Activated T-cell treated with anti-CD3 and anti-CD28 coated beads for 48 hours (primary cell): ENCODE results near the gene HNRNPUL1.
A peak's percentile ranks its signal among the peaks of the same experiment; 100 is the strongest.
"Not testable (repeated sequence)": the region's sequence is repeated elsewhere in the genome, so short reads cannot be mapped to it uniquely, and the experiment has no call there.

Source experiments
- DNase-seq: peaks from one replicate; pipeline ENCODE4 v3.0.0-alpha.2; 2020; ENCODE audit warnings: low read depth

HNRNPUL1 gene

DNA sequence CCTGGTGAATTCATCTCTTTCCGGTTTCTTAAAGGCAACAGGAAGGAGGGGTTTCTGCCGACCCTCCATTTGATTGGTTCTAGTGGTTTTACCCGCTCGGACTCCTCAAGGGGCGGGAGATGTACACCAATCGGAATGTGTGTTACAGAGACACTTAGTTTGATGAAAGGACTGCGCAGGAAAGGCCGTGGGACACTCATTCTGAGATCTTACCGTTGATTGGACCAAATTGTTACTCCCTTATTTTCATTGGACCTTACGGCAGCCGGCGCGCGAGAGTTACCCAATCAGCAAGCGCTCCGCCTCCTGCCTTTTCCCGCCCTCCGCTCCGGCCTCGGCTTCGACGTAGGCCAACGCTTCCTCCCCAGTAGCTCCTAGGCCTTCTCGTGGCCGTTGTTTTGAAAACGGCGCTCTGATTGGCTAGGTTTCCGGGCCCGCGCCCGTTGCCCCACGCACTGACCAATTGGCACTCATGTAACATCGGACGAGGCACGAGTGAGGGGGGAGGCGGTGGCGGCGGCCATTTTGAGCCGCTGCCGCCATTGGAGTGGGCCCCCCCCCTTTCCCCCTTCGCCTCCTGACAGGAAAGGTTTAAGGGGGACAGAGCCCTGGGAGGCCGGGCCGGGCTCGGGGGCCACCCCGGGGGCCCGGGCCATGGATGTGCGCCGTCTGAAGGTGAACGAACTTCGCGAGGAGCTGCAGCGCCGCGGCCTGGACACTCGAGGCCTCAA lies at the start of gene HNRNPUL1:
HNRNPUL1 (plus strand) TSS at position 523 of the 731 bp plus-strand sequence; CDS start at position 655, 132 bp downstream.
- peak; percentile 98 for DNase-seq

DNA sequence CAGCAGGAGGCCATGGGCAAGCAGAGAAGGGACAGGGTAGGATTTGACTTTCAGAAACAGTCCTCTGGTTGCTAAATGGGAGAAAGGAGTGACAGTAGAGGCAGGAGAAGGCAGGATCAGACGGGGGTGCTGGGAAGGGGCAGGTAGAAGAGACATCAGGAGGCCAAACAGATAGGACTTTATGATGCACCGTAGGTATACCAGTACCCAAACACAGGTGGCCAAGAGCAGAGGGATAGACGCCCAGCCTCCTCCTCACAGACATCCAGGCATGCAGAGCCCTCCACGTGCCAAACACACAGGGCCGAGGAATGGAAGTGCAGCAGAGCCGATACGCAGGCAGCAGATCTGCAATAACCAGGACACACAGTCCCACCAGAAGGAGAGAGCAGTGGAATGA lies 46.4 kb upstream of the HNRNPUL1 start:
- no peak for DNase-seq

DNA sequence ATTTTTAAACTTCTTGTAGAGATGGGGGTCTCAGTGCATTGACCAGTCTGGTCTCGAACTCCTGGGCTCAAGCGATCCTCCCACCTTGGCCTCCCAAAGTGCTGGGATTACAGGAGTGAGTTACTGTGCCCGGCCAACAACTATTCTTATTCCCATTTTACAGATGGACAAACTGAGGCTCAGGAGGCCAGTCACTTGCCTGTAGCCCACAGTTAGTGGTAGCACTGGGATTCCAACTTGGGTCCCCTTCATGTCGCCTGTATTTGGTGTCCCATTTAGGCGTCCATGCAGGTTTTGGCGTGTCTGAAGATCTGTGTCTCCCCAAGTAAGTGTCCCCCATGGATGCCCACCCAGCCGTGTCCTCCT lies 45.9 kb upstream of the HNRNPUL1 start:
- no peak for DNase-seq

DNA sequence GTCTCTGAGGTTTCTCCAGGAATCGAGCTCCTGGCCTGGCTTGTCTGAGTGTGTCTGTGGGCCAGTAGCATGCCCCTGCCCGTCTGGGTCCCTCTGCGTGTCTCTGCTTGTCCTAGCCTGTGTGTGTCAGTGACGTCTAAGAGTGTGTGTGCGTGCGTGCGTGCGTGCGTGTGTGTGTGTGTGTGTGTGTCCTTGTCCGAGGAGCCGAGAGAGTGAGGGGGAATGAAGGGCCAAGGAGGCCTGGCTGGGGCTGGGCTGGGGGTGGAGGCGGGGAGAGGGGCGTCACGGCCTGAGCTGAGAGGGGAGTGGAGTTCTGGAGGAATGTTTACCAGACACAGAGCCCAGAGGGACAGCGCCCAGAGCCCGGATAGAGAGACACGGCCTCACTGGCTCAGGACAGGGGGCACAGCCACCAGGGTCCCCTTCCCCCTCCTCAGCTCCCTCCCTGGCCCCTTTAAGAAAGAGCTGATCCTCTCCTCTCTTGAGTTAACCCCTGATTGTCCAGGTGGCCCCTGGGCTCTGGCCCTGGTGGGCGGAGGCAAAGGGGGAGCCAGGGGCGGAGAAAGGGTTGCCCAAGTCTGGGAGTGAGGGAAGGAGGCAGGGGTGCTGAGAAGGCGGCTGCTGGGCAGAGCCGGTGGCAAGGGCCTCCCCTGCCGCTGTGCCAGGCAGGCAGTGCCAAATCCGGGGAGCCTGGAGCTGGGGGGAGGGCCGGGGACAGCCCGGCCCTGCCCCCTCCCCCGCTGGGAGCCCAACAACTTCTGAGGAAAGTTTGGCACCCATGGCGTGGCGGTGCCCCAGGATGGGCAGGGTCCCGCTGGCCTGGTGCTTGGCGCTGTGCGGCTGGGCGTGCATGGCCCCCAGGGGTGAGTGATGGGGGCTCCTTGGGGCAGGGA lies 45.3 kb upstream of the HNRNPUL1 start, which contains the start of gene AXL:
AXL (plus strand) TSS at position 609 of the 893 bp plus-strand sequence; CDS start at position 779, 170 bp downstream.
- no peak for DNase-seq

DNA sequence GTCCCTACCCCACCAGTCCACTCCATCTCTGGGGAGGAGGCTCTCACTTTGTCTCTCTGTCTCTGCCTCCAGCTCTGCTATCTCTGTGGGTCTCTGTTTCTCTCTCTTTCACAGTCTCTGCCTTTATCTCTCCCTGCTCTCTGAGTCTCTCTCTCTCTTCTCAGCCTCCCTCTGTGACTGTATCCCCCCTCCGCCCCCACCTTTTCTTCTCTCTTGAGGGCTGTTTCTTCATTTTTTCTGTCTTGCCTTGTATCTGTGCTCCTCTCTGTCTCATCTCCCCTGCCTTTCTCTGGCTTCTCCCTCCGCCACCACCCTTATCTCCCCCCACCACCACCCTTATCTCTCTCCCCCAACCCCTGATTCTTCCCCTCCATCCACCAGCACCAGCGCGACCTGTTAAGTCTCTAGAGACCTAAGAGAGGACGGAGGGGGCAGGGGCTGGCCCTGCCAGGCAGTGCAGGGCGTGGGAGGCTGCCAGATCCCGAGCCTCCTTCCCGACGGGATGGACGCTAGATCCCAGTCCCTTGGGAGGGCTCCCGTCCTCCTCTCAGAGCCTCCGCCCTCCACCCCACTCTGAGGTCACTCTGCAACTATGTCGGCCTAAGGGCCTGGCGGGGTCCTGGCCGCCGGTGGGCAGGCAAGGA lies 44.1 kb upstream of the HNRNPUL1 start:
- DNase-seq, result no peak

DNA sequence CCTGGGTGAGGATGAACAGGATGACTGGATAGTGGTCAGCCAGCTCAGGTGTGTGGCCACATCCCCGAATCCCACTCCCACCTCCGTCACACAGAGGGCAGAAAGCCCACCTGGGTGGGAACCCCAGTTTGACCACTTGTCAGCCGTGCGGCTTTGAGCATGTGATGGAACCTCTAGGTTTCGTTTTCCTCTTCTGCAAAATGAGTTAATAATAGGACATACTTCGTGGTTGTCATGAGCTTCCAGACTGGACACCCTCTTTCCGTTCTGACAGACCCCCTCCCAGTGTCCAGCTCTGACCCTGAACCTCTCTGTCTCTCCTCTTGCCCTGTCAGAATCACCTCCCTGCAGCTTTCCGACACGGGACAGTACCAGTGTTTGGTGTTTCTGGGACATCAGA lies 43.4 kb upstream of the HNRNPUL1 start:
- DNase-seq, result no peak

DNA sequence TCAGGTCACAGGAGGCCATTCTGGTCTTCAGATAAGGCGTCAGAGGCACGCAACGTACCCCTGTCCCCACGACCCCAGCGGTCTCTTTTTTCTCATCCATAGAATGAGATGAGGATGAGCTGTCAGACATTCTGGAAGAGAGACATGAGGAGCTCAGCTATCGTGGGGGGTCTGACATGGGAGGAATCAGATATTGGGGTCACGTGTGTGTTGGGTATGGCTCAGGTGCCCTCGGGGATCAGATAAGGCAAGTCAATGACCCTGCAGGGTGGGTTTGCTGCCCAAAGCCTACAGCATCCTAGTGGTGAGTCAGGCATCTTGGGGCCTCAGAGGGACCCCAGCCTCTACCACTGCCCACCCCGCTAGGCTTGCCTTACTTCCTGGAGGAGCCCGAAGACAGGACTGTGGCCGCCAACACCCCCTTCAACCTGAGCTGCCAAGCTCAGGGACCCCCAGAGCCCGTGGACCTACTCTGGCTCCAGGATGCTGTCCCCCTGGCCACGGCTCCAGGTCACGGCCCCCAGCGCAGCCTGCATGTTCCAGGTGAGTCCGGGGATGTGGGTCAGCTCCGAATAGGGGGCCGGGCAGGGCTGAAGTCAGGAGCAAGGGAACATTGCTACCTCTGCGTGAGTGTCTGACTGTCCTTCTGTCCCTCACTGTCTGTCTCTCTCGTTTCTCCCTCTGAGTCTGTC lies 42.5 kb upstream of the HNRNPUL1 start:
- DNase-seq, result no peak

DNA sequence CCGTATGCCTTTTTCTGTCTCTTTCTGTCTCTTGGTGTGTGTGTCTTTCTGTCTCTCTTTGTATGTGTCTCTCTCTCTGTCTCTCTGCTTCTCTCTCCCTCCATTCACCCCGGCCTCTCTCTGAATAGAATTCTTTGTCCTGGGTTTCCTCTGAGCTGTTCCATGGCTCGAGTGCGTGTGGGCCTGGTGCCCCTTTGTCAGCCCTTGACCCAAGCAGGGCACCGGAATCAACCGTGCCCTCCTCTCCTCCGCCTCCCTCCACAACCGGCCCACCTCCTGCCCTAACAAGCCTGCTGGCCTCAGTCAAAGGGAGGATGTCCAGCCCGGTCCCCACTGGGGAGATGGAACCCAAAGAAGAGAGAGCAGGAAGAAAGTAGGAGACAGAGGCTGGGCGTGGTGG lies 41.9 kb upstream of the HNRNPUL1 start:
- no peak for DNase-seq

DNA sequence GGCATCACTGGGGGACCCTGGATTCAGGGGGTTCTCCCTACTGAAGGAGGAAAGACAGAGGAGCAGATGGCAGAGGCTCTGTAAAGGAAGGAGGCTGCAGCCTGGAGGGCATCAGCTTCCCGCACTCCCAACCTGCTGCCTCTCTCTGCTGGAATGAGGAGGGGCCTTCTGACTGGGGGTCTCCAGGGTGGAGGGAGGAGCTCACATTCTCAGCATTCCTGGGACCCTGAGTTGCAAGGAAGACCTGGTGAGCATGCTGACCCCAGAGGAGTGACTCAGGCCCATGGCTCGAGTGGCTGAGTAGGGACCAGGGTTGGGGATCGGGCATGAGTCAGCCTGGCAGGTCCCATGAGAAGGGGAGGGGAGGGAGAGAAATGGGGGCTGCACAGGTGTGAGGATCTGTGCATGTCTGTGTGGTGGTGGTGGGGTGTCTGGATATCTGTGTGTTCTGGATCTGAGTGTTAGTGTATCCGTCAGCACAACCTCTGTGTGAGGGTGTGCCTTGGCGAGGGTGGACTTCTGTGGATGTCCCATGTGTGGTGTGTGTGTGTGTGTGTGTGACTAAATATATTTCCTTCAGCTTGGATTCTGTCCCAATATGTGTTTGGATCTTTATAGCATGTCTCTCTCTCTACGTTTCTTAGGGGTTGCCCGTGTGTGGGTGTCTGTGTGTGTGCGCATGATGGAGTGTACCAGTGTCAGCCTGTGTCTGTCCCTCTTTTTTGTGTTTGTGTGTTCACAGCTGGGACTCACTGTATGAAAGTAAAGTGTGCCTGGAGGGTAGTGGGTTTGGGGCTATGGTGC lies 40.5 kb upstream of the HNRNPUL1 start:
- DNase-seq, result no peak

DNA sequence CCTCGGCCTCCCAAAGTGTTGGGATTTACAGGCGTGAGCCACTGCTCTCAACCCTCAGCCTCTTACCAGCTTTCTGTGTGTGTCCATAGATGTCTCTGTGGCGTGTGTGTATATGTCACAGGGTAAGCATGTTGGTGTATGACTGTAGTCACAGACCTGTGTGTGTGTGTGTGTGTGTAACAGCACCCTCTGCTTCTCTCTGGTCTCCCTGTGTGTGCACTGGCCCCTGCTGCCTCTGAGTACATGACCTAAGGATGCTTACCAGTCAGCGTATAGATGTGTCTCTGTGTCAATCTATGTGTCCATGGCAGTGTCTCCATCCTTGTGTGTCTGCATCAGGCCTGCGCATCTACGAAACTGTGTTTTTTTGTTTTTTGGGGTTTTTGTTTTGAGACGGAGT lies 39.5 kb upstream of the HNRNPUL1 start:
- no peak for DNase-seq

DNA sequence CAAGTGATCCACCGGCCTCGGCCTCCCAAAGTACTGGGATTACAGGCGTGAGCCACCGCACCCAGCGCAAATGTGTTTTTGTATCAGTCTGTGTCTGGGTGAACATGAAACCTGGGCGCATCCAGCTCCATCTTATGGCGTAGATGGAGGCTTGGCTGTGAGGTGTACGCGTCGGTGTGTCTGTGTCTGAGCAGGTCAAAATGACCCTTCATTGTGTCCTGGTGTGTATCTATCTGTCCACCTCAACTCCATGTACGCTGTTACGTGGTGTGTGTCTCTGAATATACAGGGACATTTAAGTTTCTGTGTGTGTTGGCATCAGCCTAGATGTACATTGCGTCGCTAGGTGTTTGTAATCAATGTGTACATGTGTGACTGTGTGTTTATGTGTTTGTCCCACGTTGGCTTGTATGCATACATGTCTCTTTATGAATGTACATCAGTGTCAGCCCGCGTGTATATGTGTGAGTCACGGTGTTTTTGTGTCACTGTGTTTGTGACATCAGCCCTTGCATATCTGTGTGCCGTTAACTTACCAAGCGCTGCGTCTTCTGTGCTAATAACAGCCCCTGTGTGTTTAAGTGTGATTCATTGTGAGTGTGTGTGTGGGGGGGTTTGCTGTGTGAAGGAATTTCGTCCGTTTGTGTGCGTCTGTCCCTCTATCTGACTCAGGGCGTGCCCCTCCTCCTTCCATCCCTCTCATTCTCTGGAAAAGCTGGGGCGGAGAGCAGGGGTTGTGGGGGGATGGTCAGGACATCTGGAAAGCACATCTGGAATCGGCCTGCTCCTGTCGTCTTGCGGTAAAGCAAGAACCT lies 38.7 kb upstream of the HNRNPUL1 start:
- DNase-seq, result no peak

DNA sequence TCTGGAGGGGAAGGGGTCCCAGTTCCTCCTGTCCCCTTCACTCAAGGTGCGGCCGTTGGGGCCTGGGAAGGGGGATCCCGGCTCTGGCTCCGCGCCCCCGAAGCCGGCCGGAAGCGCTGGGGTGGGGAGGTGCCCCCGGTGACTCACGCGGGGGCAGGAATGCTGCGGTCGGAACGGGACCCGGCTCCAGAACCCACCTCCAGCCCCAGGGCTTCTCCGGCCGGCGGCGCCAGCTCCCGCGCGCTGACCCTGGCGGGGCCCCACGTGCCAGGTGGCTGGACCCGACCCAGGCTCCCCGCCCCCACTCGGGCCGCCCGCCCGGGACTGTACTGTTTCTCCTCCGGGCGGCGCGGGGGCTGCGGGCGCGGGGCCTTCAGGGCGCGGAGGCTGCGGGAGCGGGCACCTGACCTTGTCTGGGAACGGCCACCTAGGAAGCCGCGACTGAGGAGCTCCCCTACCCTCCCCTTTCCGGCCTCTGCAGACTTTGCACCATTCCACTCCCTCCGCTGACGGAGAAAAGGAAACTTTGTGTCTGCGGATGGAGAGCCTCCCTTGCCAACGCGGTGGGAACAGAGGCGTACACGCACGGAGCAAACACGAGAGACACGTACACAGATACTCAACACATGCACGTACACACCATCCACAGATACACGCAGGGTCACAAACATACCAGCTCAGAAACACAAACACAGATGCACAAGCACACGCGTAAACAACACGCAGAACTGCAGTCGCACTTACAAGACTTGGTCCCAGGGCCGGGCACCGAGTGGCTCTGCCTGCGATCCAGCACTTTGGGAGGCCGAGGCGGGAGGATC lies 37.9 kb upstream of the HNRNPUL1 start:
- DNase-seq, result peak; percentile 37

DNA sequence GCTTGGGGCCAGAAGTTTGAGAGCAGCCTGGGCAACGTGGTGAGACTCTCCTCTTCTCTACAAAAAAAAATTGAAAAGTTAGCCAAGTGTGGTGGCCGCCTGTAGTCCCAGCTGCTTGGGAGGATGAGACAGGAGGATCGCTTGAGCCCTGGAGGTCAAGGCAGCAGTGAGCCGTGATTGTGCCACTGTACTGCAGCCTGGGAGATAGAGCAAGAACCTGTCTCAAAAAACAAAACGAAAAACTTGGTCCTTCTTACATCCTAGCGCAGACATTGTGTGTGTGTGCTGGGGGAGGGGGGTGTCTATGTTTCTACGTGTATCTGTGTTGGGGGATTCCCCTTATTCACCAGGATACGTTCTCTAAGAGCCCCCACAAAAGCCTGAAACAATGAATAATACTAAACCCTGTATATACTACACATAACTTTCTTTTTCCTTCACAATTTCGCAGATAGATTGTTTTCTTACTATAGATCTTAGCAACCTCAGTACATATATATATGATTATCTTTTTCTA lies 37.2 kb upstream of the HNRNPUL1 start:
- no peak for DNase-seq

DNA sequence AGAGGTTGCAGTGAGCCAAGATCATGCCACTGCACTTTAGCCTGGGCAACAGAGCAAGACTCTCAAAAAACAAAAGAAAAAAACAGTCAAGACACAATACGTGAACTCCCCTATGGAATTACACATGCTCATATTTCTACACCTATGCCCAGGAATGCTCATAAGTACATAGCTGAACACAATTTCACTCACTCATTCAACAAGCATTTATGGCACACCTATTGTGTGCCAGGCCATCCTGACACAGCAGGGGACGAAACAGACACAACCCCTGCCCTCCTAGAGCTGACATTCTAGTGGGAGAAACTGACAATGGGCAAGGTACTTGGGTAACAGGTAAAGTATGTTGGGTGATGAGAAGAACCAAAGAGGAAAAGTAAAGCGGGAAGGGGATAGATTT lies 35.7 kb upstream of the HNRNPUL1 start:
- DNase-seq, result no peak

DNA sequence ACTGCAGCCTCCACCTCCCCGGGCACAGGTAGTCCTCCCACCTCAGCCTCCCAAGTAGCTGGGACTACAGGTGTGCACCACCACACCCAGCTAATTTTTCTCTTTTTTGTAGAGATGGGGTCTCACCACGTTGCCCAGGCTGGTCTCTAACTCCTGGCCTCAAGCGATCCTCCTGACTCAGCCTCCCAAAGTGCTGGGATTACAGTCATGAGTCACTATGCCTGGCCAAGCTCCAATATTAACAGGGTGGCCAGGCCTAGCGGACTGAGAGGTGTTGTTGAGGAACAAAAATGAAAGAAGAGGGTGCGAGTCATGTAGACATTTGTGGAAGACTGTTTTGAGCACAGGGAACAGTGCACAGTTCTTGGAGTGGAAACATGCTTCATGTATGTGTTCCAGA lies 34.8 kb upstream of the HNRNPUL1 start:
- DNase-seq, result not testable (repeated sequence)

DNA sequence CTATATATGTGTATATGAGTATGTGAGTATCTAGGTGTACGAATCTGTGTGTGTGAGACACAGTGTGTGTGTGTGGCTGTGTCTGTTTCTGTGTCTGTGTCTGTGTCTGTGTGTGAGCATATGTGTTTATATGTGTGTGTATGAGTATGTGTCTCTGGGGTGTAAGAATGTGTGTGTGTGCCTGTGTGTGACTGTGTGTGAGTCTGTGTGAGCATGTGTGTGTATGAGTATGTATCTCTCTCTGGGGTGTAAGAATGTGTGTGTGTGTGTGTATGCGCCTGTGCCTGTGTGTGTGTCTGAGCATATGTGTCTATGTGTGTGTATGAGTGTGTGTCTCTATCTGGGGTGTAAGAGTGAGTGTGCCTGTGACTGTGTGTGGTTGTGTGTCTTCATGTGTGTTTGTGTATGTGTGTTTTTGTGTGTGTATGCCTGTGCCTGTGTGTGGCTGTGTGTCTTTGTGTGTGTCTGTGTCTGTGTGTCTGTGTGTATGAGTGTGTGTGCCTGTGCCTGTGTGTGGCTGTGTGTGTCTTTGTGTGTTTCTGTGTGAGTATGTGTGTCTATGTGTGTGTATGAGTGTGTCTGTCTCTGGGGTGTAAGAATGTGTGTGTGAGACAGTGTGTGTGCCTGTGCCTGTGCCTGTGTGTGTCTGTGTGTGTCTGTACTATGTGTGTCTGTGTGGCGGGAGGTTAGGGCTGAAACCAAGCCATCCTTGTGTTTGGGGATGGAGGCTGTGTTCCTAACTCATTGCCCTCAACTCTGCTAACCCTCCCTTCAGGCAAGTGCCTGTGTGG lies 33.9 kb upstream of the HNRNPUL1 start:
- DNase-seq, result no peak

DNA sequence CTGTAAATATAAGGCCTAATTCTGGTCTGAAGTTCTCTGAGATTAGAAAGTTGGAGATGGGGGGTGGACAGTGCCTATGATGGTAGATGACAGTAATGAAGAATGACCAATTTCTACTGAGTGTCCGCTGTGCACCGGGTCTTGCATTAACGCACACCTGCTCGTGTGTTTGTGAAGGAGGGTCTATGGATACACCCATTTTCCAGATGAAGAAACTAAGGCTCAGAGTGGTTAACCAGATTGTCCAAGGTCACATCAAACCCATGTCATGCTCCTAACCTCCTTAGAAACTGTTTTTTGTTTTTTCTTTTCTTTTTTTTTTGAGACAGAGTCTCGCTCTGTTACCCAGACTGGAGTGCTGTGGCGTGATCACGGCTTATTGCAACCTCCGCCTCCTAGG lies 31.5 kb upstream of the HNRNPUL1 start:
- no peak for DNase-seq

DNA sequence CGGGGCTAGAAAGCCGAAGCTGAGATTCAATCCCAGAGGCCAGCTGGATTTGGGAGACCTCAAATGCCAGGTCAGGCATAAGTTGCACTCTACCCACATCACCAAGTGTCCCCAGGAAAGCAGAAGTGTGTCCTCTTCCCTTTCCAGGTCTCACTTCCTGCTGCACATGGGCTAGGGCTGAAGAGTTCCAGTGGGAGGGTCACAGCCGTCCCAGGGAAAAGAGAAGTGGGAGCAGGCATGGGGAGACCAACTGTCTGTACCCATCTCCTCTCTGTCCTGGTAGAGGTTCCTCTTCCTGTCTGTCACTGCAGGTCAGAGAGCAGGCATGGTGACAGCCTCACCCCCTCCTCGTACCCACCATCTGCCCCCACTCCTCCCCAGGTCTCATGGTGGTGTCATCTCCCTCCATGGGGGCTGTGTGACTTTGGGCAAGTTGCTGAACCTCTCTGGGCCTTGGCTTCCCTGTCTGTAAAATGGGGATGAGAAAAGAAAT lies 30.4 kb upstream of the HNRNPUL1 start:
- no peak for DNase-seq
